Globus pallidus (tissue), 1 donor: ENCODE measurements around the gene DPYD.

Experiments used
- DNase-seq: peaks from one replicate; pipeline ENCODE4 v3.0.0-alpha.2; 2015; ENCODE audit warnings: low spot score

Gene DPYD

DNA sequence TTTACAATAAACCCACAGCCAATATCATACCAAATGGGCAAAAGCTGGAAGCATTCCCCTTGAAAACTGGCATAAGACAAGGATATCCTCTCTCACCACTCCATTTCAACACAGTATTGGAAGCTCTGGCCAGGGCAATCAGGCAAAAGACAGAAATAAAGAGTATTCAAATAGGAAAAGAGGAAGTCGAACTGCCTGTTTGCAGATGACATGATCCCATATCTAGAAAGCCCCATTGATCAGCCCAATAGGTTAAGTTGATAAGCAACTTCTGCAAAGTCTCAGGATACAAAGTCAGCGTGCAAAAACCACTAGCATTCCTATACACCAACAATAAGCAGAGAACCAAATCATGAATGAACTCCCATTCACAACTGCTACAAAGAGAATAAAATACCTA is 235.5 kb downstream of the DPYD start:
- DNase-seq = no peak

DNA sequence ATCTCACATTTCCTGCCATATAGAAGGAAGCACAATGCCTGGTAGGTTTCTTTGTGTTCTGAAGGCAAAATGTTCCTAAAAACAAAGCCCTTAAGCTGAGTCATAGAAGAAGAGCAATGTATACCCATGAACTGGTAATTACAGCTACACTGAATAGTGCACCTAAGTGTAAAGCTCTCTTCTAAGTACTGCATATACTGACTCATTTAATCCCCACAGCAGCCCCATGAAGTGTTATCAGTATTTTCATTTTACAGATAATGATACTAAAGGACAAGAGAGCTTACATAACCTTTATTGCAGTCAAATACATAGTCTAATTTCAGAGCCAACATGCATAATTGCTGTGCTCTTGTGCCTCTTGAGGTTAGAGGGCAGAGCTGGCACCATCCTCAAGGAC is 239.9 kb downstream of the DPYD start:
- DNase-seq = no peak

DNA sequence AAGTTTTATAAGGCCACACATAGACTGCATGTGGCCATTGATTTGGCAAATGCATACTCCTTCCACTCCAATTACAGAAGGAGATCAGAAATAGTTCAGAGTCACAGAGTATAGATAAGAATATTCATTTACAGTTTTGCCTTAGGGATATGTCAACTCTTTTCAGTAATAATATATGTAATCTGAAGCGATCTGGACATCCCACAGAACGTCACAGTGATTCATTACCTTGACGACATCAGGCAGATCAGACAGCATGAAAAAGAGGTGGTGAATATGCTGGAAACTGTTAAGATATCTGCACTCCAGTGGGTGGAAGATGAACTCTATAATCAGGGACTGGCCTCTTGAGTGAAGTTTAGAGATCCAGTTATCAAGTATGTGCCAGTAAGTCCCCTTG is 240.4 kb downstream of the DPYD start:
- no peak for DNase-seq

DNA sequence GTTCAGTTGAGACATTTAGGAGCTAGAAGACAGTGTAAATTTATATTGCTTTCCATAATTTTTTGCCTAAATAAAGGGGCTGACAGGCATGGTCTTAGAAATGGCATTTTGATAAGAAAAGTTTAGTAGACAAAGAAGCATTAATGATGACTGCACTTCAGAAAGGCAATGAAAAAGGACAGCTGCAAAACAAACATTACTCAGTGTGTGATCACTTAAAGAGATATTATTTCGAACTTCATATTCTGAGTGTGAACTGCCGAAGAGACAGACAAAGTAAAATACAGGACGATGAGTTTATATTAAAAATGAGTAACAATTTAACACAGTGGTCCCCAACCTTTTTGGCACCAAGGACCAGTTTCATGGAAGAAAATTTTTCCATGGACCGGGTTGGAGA is 243.1 kb downstream of the DPYD start:
- no peak for DNase-seq

DNA sequence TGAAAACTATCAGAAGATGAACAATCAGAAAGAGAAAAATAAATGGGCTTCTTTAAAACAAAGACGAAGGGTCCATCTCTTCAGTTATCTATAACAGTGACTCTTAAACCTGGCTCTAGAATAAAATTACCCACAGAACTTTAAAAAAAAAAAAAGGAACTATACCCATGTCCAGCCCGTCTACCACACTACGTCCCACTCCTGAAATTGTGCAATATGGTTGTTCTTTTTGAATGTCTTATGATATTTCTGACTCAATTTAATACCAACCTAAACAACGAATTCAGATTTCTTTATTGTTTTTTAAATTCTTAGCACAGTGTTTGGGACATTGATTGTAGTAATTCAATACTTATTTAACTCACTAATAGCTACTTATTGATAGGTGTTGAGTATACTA is 246.3 kb downstream of the DPYD start:
- DNase-seq = no peak

DNA sequence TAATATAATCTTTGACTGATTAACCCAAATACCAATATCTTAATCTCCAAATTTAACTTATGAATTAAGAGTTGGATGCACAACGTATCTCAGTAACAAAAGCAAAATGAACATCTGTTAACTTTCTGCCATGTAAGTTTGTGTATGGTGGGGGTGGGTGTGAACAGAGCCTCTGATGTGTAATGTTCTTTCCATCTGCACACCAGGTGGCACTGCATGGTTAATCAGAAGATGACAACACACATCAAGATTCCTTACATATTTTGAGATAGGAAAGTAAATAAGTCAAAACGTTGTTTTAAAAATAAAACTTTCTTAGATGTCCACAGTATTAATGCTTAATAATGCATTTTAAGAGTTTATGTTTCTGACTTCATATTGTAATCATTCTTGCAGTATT is 251.9 kb downstream of the DPYD start:
- DNase-seq = no peak

DNA sequence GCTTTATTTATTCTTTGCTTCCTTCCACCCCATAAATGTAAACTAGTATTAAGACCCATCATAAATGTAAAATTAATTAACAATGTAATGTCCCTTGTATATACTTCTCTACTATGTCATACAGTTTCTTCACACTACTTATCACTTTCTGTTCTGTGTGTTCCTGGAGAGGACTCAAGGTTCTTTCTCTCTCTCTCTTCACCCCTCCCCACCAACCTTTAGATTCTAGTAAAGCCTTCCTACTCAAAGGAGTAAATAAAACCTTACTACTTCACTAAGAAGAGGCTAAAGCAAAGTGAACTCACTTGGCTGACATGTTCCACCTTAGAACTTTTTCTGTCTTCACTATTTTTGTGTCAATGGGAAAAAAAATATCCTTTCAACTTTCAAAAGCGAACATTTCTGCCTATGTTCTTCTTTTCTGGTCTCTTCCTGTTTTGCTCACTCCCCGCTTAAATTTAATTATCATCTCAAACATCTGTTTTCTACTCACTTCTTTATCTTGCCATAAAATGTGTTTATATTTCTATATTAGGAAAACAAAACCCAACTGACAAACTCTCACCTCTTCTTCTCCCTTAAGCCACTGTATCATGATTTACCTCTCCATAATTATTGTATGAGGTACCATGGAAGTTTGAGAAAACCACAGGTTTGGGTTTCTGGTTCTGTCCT is 260.3 kb downstream of the DPYD start:
- no peak for DNase-seq

DNA sequence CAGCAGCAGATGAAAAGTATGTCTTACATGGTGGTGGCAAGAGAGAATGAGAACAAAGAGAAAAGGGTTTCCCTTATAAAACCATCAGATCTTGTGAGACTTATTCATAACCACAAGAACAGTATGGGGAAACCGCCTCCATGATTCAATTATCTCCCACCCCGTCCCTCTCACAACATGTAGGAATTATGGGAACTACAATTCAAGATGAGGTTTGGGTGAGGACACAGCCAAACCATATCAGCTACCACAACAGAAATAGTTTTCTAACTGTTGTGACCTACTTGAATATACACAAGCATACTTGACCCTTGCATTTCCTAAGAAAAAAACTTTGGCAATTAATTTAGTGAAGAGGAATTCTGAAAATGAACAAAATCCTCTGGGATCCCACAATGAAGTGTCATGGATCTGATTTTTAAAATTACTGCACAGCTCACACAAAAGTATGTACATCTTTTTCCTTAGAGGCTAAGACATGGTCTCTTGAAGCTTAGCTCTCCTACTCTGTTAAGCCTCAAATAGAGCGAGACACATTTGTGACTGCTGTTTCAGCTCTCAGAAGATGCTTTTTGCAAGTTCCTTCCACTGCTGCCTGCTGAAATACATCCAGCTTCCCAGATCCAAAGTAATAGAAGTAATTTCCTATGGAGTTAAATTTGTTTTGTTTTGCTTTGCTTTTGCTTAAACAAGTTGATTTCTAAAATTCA is 265.8 kb downstream of the DPYD start:
- no peak for DNase-seq

DNA sequence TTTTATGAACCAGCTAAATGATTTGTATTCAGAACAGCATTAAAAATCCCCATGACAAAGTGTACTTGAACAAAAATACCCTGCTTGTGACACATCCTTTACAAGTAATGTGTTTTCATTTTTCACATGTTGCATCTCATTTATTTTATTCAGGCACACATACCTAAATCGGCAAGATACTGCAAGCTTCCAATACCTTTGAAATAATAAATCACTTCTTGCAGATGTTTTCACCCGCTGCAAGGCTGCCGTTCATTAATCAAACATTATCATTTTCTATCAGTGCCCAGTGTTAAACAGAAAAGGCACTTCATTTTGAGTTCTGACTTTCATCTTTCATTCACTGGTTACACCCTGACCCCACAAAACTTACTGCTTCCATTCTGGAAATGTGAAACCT is 269.6 kb downstream of the DPYD start:
- DNase-seq = no peak

DNA sequence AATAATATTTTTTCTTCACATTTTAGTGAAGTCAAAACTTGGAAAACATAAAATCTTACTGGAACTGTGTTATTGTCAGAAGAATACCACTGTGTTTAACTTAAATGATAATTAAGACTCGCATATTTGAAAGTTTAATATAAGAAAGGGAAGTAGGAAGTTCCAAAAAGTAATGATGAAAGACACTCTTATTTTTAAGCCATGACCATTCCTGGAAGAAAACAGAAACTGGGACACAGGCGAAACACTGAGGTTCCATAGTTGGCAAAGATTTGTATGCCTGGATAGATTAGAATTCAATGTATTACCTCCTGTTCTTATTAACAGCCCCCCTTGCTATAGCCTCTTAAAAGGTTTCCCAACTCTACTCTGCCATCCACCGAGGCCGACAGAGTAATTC is 271.2 kb downstream of the DPYD start:
- no peak for DNase-seq

DNA sequence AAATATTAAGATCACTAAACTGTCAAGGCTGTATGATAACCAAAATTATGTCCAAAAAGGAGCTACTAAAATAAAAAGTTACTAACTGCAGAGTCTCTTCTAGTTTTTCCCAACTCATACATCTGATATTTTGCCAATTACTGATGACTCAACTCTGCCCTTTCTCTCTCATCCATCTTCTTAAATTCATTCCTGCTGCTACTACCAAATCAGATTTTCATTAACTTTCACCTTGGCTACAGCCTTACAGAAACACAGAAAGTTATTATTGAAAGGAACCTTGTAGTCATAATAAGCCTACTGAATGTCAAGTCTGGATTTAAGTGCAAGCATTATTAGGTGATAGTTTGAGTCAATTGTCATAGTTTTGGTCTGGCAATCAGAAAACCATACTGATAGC is 273.1 kb downstream of the DPYD start:
- no peak for DNase-seq

DNA sequence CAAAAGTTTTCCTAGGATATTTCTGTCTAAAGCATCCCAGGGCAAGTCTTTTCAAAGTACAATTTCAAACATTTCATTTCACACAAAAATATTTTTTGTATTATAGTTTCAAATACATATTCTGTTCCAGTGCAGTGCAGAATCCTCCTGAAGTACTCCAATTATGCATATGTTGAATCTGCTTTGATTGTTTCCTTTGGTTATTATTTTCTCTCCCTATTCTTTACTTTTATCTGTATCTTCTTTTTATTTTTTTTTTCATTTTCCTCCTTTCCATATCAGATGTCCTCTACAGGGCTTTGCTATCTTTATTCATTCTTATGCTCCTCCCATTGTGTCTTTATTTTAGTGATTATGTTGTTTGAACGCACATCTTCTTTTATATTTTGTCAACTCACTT is 274.8 kb downstream of the DPYD start:
- no peak for DNase-seq

DNA sequence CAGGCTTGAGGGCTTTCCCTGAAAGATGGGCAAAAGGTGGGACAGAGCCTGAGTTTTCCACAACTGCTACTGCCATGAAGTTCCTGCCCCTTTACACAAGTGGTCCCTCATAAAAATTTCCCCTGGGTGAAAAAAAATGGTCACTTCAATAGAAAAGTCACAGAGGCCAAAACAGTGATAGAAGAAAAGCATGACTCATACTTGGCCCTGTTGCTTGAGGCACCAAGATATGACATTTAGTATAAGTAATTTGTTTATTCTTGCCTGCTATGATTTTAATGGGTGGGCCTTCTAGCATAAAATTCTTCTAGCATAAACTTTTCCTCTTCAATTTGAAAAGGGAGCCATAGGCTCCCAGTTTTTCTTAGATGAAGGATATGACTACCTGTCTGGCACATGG is 280.2 kb downstream of the DPYD start:
- no peak for DNase-seq

DNA sequence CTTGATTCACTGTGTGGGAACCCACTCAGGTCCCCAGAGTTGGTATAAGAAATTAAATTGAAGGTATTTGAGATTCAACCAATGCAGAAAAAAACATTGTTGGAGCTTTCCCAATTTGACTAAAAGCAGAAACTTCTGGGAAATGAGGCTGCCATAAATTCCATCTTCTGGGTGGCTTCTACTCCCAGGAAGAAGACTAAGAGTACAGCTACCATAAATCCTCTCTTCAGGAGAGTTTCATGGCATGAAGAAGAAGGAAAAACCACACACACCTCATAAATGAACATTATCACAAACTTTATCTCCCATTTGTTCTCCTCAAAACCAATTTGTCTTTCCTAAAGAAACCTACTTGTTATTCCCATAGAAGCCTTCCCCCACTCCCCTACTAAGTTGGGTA is 283.9 kb downstream of the DPYD start:
- no peak for DNase-seq

DNA sequence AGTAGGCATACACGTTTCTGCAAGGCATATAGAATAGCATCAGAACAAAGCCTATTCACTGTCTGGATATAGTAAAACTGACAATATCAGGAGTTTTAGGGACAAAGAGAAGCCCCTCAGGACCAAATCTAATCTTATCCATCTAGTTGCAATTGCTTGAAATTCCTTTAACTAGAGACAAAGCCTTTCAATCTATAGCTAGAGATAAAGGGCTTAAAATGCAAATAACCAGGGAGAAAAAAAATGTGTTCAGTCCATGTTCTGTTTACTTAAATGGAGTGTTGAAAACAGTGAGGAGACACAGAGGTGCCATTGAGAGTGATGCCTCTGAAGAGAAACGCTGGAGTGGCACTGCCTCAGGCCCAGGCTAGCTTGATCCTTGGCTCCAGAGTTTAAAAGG is 286.1 kb downstream of the DPYD start:
- DNase-seq = no peak

DNA sequence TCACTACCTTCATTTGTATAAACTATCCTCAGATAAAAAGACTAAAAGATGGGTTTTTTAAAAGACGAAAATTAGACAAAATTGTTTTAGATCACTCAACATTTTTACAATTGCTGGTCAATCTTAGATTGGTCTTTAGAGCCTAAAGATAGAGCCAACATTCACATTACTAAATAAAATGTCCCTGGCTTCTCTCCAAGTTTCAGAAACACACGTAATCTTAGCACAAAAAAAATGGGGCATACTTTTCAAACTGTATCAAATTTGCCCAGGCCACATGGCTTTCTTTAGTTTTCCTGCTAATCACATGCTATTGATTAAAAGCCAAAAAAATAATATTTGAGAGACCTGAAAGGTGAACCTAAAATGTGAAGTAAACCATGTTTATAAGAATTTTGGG is 288.1 kb downstream of the DPYD start:
- DNase-seq = no peak

DNA sequence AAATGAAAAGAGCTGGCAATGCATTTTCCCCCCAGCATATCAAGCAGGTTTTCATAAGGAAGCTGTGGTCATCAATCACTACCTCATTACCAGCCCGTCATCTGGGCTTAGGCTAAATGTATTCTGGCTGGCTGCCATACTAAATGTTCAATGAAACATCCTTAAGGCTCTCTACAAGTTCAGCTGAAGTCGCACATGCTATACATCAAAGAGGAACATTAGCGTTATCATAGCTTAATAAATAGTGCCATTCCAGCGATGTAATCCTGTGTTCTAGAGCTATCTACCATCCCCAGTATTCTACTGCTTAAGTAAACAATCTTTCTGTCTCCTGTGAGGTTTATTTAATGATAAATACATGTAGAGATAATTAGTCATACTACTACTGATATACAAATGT is 288.8 kb downstream of the DPYD start:
- no peak for DNase-seq

DNA sequence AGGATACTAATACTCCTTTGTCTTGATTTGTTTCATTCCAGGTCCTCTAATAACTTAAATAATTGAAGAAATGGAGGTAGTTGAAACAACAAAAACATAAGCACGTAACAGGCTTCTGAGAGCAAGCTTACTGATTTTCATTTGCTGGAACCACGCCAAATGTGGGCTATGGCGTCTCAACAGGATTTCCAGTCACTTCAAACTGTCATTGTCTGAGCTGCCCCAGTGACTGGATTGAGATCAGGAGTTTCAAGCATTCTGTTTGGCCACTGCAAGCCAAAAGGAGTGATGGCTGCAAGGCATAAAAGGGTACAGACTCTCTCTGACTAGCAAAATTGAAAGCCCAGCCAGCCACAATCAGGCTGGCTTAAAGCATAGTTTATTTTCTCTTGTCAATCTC is 289.9 kb downstream of the DPYD start:
- DNase-seq = peak; percentile 41

DNA sequence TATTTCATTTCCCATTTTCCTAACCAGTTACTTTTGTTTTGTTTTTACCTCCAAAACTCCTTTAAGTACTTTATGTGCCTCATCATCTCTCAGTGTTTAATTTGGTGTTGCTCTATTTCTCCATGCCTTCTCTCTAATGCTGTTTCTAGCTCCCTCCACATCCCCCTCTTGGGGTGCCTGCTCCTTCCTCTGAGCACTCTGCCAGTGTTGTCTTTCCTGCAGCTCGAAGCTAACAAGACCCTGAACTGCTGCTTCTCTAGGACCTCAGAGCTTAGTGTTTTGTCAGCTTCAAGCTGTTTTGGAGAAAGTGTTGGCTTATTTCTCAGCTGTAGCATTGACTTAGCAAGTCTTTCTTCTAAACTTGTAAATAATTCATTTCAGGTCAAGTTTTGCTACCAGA is 290.6 kb downstream of the DPYD start:
- DNase-seq = no peak

DNA sequence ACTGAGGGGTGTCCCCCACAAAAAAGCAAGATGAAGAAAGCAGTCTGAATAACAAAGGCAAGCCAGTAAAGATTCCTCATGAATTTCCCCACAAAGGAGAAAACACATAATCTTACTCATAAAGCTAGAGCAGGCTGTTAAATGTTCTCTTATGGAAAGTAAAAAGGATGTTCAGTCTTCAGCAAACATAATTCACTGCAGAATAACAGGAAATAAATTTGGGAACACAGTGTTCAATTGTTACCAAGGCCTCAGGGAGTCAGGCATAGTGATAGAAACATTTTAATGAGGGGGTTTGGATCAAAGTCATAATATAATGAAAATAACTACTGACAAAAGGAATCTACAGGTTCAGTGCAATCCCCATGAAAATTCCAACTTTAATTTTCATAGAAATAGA is 297.6 kb downstream of the DPYD start:
- no peak for DNase-seq

DNA sequence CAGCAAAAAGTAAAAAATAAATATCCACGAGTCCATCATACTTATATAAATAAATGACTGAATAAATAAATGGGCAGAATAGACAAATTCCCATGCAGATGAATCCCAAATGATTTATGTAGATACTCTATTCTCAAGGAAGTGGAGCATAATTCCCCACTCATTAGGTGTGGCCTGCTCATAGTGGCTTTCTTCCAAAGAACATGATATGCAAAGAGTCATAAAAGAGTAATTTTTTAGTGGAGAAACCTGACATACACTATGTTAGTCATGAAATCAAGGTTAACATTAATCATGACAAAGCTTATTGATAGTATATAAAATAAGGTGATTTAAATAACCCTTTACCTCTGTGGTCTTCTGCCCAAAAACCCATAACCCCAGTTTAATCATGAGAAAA is 298.9 kb downstream of the DPYD start:
- DNase-seq = no peak

DNA sequence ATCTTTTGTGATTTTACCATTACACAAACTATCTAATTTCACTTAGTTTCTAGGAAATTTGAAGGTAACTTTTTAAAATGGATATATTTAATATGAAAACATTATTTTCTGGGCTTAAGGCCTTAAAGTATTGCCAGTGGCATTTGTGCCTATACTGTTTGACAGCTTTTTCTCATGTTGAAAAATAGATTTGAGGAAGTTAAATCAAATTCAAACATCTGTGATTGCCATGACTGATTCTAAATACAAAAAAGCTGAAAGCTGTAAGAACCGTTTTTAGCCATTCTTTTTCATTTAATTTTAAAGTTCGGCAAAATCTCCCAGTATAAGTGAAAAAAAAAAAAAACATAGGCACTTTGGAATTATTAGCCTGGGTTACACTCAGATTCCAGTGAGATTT is 301.1 kb downstream of the DPYD start:
- no peak for DNase-seq

DNA sequence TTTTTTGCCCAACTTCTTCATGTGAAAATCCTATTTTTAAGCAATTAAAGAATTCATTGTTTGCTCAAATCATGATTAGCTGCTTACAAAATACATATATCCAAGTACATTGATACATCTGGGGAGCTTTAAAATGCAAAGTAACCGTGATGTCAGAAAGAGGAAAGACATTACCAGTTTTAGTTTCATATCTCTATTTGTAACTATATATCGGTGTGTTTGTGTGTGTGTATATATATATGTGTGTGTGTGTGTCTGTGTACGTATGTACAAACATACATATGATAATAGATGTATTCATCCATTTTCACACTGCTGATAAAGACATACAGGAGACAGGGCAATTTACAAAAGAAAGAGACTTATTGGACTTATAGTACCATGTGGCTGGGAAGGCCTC is 310.1 kb downstream of the DPYD start:
- DNase-seq = no peak

DNA sequence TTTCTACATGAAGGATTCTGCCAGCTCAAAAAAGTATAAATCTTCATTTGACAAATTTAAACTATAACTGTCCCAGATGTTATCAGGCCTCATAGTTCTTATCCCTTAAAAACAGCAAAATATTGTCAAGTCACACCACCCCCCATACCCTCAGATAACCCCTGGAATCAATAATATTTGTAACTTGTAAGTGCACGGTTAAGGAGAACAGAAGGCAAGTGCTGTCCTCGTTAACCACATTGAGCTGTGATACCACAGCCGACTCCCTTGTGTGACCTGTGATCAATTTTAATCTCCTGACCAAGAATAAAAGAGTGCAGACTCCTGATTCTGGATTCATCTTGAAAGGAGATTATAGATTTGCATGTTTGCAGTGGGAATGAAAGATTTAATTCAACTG is 310.7 kb downstream of the DPYD start:
- no peak for DNase-seq
